HepG2 (cell line): ENCODE data around the gene WFDC6. TPM values are rescaled to one million over a fixed set of nuclear protein-coding genes. Genes with fewer than 3 reads are reported as not detected.

ENCODE experiments used
- ATAC-seq: fragments of 200-7000 bp; cut with Tn5 transposase; 3 replicates; pipeline ENCODE4 v1.9.1; 2020; ENCODE audit warnings: mild to moderate bottlenecking, moderate library complexity
- BruUV-seq: library from RNA; stranded (reverse); fragments of 400-500 nt; replicated peaks from 2 replicates; lab custom pipeline; 2021; lab: Mats Ljungman, UMichigan
- CTCF ChIA-PET: fragments of 300-600 bp; formaldehyde crosslinking; extraction: SDS; loops from one replicate; lab custom pipeline; 2021; ENCODE audit warnings: low total read pairs, inconsistent platforms, low intra/inter-chr PET ratio; lab: Yijun Ruan, JAX
- POLR2A ChIA-PET: fragments of 350-600 bp; sonication (Branson Sonifier 250); formaldehyde crosslinking; loops from one replicate; lab custom pipeline; 2020; ENCODE audit warnings: antibody characterized with exemption, inconsistent platforms; lab: Yijun Ruan, JAX
- DNase-seq: peaks from one replicate; pipeline ENCODE4 v3.0.0-alpha.2; 2015; ENCODE audit warnings: low spot score
- FAIRE-seq: peaks from 3 replicates; lab custom pipeline; 2011; peaks lifted over from hg19 to GRCh38; lab: Jason Lieb, UNC
- H2AFZ ChIP-seq: one replicate; pipeline ENCODE4 v1.6.1; 2011; ENCODE audit warnings: low read length, inconsistent platforms
- H3K27ac ChIP-seq: fragments of 300-600 bp; 3 replicates; pipeline ENCODE4 v1.8.0; 2011; ENCODE audit warnings: mixed run types, mild to moderate bottlenecking, mixed read lengths, low read length, inconsistent platforms; ENCODE audit not compliant: insufficient read depth; ENCODE audit errors: extremely low read length
- H3K27me3 ChIP-seq, 2 experiments: fragments of 200-600 bp in 1 of 2; 2 replicates in 1 of 2; 3 replicates in 1 of 2; pipeline versions ENCODE4 v1.6.0 to v1.8.0; 2011; ENCODE audit warnings: low read length in 2 of 2, mild to moderate bottlenecking in 2 of 2, moderate library complexity in 2 of 2, inconsistent platforms in 1 of 2; ENCODE audit not compliant: insufficient read depth in 2 of 2, control insufficient read depth in 1 of 2
- H3K36me3 ChIP-seq, 2 experiments: fragments of 200-600 bp in 1 of 2; replicated peaks in 1 of 2; 2 replicates in 1 of 2; 3 replicates in 1 of 2; pipeline versions ENCODE4 v1.5.1 to v1.8.0; 2011; ENCODE audit warnings: low read length in 2 of 2, inconsistent platforms in 1 of 2; ENCODE audit not compliant: insufficient read depth in 2 of 2, control insufficient read depth in 1 of 2
- H3K4me1 ChIP-seq: 2 replicates; pipeline ENCODE4 v1.5.1; 2012; ENCODE audit warnings: low read length, inconsistent platforms; ENCODE audit not compliant: insufficient read depth
- H3K4me2 ChIP-seq: 2 replicates; pipeline ENCODE4 v1.6.0; 2011; ENCODE audit warnings: low read depth, low read length, inconsistent platforms
- H3K4me3 ChIP-seq, 3 experiments: fragments of 200-600 bp in 1 of 3; sonication (generic), shearing (Covaris generic) in 1 of 3; replicated peaks in 1 of 3; 2 replicates each; pipeline ENCODE4 v1.5.1; 2011 to 2016; ENCODE audit warnings: low read length in 3 of 3, inconsistent platforms in 2 of 3, low read depth in 2 of 3, mild to moderate bottlenecking in 2 of 3, control low read depth in 1 of 3, mixed read lengths in 1 of 3; ENCODE audit not compliant: insufficient read depth in 1 of 3
- H3K79me2 ChIP-seq: one replicate; pipeline ENCODE4 v1.6.1; 2011; ENCODE audit warnings: low read length, inconsistent platforms; ENCODE audit not compliant: insufficient read depth
- H3K9ac ChIP-seq: 2 replicates; pipeline ENCODE4 v1.6.0; 2011; ENCODE audit warnings: mild to moderate bottlenecking, low read depth, low read length, inconsistent platforms; ENCODE audit not compliant: insufficient read depth
- H3K9me3 ChIP-seq: 2 replicates; pipeline ENCODE4 v1.5.1; 2012; ENCODE audit warnings: mild to moderate bottlenecking, low read length
- H4K20me1 ChIP-seq: 2 replicates; pipeline ENCODE4 v1.6.0; 2011; ENCODE audit warnings: inconsistent platforms, mild to moderate bottlenecking, low read length, moderate library complexity; ENCODE audit not compliant: insufficient read depth
- CEBPB ChIP-seq: IDR thresholded peaks from 2 replicates; pipeline ENCODE4 v1.6.1; 2011; ENCODE audit warnings: low read depth, low read length, improper control_type of control experiment, borderline replicate concordance
- MEIS2 ChIP-seq: sonication (generic); formaldehyde crosslinking; IDR thresholded peaks from 2 replicates; pipeline ENCODE4 v1.9.0; 2021; ENCODE audit warnings: mild to moderate bottlenecking, missing genetic modification reagents
- TBP ChIP-seq: sonication (generic); formaldehyde crosslinking; IDR thresholded peaks from 2 replicates; pipeline ENCODE4 v1.5.0; 2020; ENCODE audit warnings: missing genetic modification reagents
- ZFYVE20 ChIP-seq: sonication (generic); formaldehyde crosslinking; IDR thresholded peaks from 2 replicates; pipeline ENCODE4 v1.8.0; 2023; ENCODE audit warnings: low read depth, mild to moderate bottlenecking, moderate library complexity, missing genetic modification reagents, borderline replicate concordance
- ZNF451 ChIP-seq: sonication (generic); formaldehyde crosslinking; IDR thresholded peaks from 2 replicates; pipeline ENCODE4 v1.5.0; 2020; ENCODE audit warnings: mild to moderate bottlenecking, missing genetic modification reagents
- ZNF558 ChIP-seq: sonication (generic); formaldehyde crosslinking; IDR thresholded peaks from 2 replicates; pipeline ENCODE4 v1.9.0; 2022; ENCODE audit warnings: mild to moderate bottlenecking, missing genetic modification reagents, borderline replicate concordance
- WGBS: methylation state at CpG from one replicate; pipeline ENCODE4 v1.1.6; 2017; ENCODE audit warnings: low lambda C conversion rate; 5-methylcytosine and 5-hydroxymethylcytosine counted together
- in situ Hi-C: cut with HindIII; loops from 2 replicates; pipeline ENCODE4 v1.10.0; 2017; ENCODE audit warnings: low pct_unique_long_range_greater_than_20kb; ENCODE audit not compliant: extremely low pct_ligation_motif_present
- intact Hi-C: fragments of 100-400 bp; cut with micrococcal nuclease; formaldehyde crosslinking; loops from one replicate; pipeline ENCODE4 v1.10.0; 2022; ENCODE audit not compliant: unreplicated experiment
- polyA plus RNA-seq, 8 experiments: library from polyadenylated mRNA; depleted of rRNA in 3 of 8; stranded (reverse) in 7 of 8; unstranded in 1 of 8; fragments of >200 nt; fragmentation: Illumina TruSeq in 4 of 8; extraction: Trizol in 4 of 8; gene quantifications; 2 replicates each; pipeline versions ENCODE4 v1.2.1 to v1.2.3, GENCODE V29; 2011 to 2016; ENCODE audit warnings: low read depth in 4 of 8, missing spikeins in 1 of 8, mixed read lengths in 1 of 8; ENCODE audit not compliant: insufficient read depth in 1 of 8
- total RNA-seq, 5 experiments: library from RNA; depleted of rRNA; stranded (reverse); fragments of >200 nt; fragmentation: Illumina TruSeq; extraction: Trizol; gene quantifications; 2 replicates each; pipeline ENCODE4 v1.2.3, GENCODE V29; 2016; ENCODE audit warnings: low read depth in 1 of 5

WFDC6 gene
- total and polyA plus RNA-seq, 2 of the 13 experiments (the other 11 are each of a cell fraction or from before 2014, with no cell fraction given): not detected

- H3K4me2 ChIP-seq: no peak overlapping the region
- no peaks in the 10 kb centered on the region for H3K36me3 ChIP-seq
- H3K9me3 ChIP-seq: no peaks in the 10 kb centered on the region
- no peak for DNase-seq
- H3K27me3 ChIP-seq: peaks cover 0 to 15% of the 10 kb centered on the region in 2 experiments; a peak in 2 of 5 replicates
- H4K20me1 ChIP-seq: no peaks in the 10 kb centered on the region
- ATAC-seq: no peak
- 1% methylated on average over 5 of the region's 5 CpGs for WGBS
- H3K27ac ChIP-seq: no peak overlapping the region
- ChIA-PET POLR2A (no interaction called here), CTCF (no interaction called here)
- no TSS peak for BruUV-seq
- in situ Hi-C loops: no loop called here
- peaks cover 6% of the 10 kb centered on the region; the same call in 1 of the 2 replicates for H3K4me1 ChIP-seq
- H2AFZ ChIP-seq: no peak overlapping the region
- H3K9ac ChIP-seq: no peak overlapping the region
- no peak overlapping the region for H3K4me3 ChIP-seq
- no peak for FAIRE-seq
- TF ChIP-seq ZNF558 (CRISPR knock-in tag) (no peak), CEBPB (peak; percentile 48; the same call in 1 of the 2 replicates), MEIS2 (no peak), ZNF451 (CRISPR knock-in tag) (no peak)
- intact Hi-C loops: no loop called here
- H3K79me2 ChIP-seq: no peaks in the 10 kb centered on the region
These were observed 28.9 kb downstream of the WFDC6 start for GRCh38 chr20:45510242-45510862.

- H3K27me3 ChIP-seq: peaks cover 0 to 15% of the 10 kb centered on the region in 2 experiments; a peak in 2 of 5 replicates
- BruUV-seq: no TSS peak
- no peak overlapping the region for H3K9ac ChIP-seq
- no peak overlapping the region for H2AFZ ChIP-seq
- H3K79me2 ChIP-seq: no peaks in the 10 kb centered on the region
- no peak for TF ChIP-seq ZFYVE20 (CRISPR knock-in tag)
- no peak for TF ChIP-seq TBP (CRISPR knock-in tag)
- TF ChIP-seq, all 625 proteins: peak for 0
- in situ Hi-C loops (no loop called here), intact Hi-C loops (no loop called here)
- no peaks in the 10 kb centered on the region for H3K9me3 ChIP-seq
- POLR2A ChIA-PET: no interaction called here
- 53% methylated on average over 4 of the region's 4 CpGs for WGBS
- H3K36me3 ChIP-seq: no peaks in the 10 kb centered on the region
- CTCF ChIA-PET: no interaction called here
- peaks cover 6% of the 10 kb centered on the region; the same call in 1 of the 2 replicates for H3K4me1 ChIP-seq
- no peak overlapping the region for H3K27ac ChIP-seq
- H3K4me3 ChIP-seq: no peak overlapping the region
- no peak overlapping the region for H3K4me2 ChIP-seq
- DNase-seq (no peak), FAIRE-seq (no peak), ATAC-seq (no peak)
- H4K20me1 ChIP-seq: no peaks in the 10 kb centered on the region
These were observed 30.2 kb downstream of the WFDC6 start for GRCh38 chr20:45509091-45509490.
